Trophoblast cell (in vitro differentiated cells and primary cell): Measurements from ENCODE around the gene PROCR.

Experiments used
- DNase-seq, 2 donors: peaks; one replicate each; pipeline ENCODE4 v3.0.0-alpha.2; 2016
- H2AFZ ChIP-seq: 2 replicates; pipeline ENCODE4 v1.6.1; 2013; ENCODE audit warnings: low read length, moderate library complexity, mild to moderate bottlenecking; ENCODE audit not compliant: insufficient read depth, poor library complexity
- H2AK5ac ChIP-seq: 2 replicates; pipeline ENCODE4 v1.6.1; 2013; ENCODE audit warnings: mild to moderate bottlenecking, low read length
- H2BK120ac ChIP-seq: 2 replicates; pipeline ENCODE4 v1.6.1; 2013; ENCODE audit warnings: low read length, mild to moderate bottlenecking, moderate library complexity; ENCODE audit not compliant: insufficient read depth, poor library complexity
- H2BK12ac ChIP-seq: 2 replicates; pipeline ENCODE4 v1.6.1; 2013; ENCODE audit warnings: mild to moderate bottlenecking, low read length, moderate library complexity
- H2BK5ac ChIP-seq: 2 replicates; pipeline ENCODE4 v1.6.1; 2013; ENCODE audit warnings: low read length, low read depth, moderate library complexity, mild to moderate bottlenecking; ENCODE audit not compliant: poor library complexity
- H3K14ac ChIP-seq: 2 replicates; pipeline ENCODE4 v1.6.1; 2013; ENCODE audit warnings: mild to moderate bottlenecking, low read length
- H3K18ac ChIP-seq: 2 replicates; pipeline ENCODE4 v1.6.1; 2013; ENCODE audit warnings: mild to moderate bottlenecking, low read length
- H3K23ac ChIP-seq: 2 replicates; pipeline ENCODE4 v1.6.1; 2013; ENCODE audit warnings: low read length
- H3K27ac ChIP-seq: 2 replicates; pipeline ENCODE4 v1.5.1; 2013; ENCODE audit warnings: low read depth, mild to moderate bottlenecking, inconsistent platforms, low read length, moderate library complexity
- H3K27me3 ChIP-seq: 2 replicates; pipeline ENCODE4 v1.6.1; 2013; ENCODE audit warnings: inconsistent platforms, mild to moderate bottlenecking, low read length, moderate library complexity; ENCODE audit not compliant: insufficient read depth
- H3K36me3 ChIP-seq, 2 experiments: 1 replicate in 1 of 2; 2 replicates in 1 of 2; pipeline ENCODE4 v1.6.1; 2013; ENCODE audit warnings: low read length in 2 of 2, mild to moderate bottlenecking in 2 of 2, moderate library complexity in 1 of 2; ENCODE audit not compliant: insufficient read depth in 2 of 2, control insufficient read depth in 1 of 2
- H3K4ac ChIP-seq: 2 replicates; pipeline ENCODE4 v1.6.1; 2013; ENCODE audit warnings: low read depth, mild to moderate bottlenecking, low read length, moderate library complexity
- H3K4me1 ChIP-seq, 2 experiments: 1 replicate in 1 of 2; 2 replicates in 1 of 2; pipeline ENCODE4 v1.6.1; 2013; ENCODE audit warnings: low read length in 2 of 2, mild to moderate bottlenecking in 2 of 2, moderate library complexity in 1 of 2; ENCODE audit not compliant: insufficient read depth in 2 of 2, control insufficient read depth in 1 of 2
- H3K4me2 ChIP-seq: 2 replicates; pipeline ENCODE4 v1.6.1; 2013; ENCODE audit warnings: inconsistent platforms, mild to moderate bottlenecking, low read length, moderate library complexity
- H3K4me3 ChIP-seq: 2 replicates; pipeline ENCODE4 v1.5.1; 2013; ENCODE audit warnings: mild to moderate bottlenecking, low read depth, low read length, inconsistent platforms
- H3K79me1 ChIP-seq: one replicate; pipeline ENCODE4 v1.6.1; 2013; ENCODE audit warnings: low read length
- H3K79me2 ChIP-seq: 2 replicates; pipeline ENCODE4 v1.6.1; 2013; ENCODE audit warnings: low read length, mild to moderate bottlenecking; ENCODE audit not compliant: control insufficient read depth, insufficient read depth, poor library complexity
- H3K9ac ChIP-seq: 2 replicates; pipeline ENCODE4 v1.6.1; 2013; ENCODE audit warnings: mild to moderate bottlenecking, low read length
- H3K9me3 ChIP-seq: 2 replicates; pipeline ENCODE4 v1.6.1; 2013; ENCODE audit warnings: low read depth, mild to moderate bottlenecking, control low read depth, inconsistent platforms, low read length; ENCODE audit not compliant: insufficient read depth
- H4K12ac ChIP-seq: 2 replicates; pipeline ENCODE4 v1.6.1; 2013; ENCODE audit warnings: low read depth, mild to moderate bottlenecking, low read length, moderate library complexity
- H4K8ac ChIP-seq: 2 replicates; pipeline ENCODE4 v1.6.1; 2013; ENCODE audit warnings: low read depth, mild to moderate bottlenecking, low read length, moderate library complexity
- H4K91ac ChIP-seq: one replicate; pipeline ENCODE4 v1.6.1; 2013; ENCODE audit warnings: low read depth, mild to moderate bottlenecking, low read length, moderate library complexity
- WGBS: extraction: QIAGEN DNeasy Blood & Tissue Kit; methylation state at CpG from one replicate; pipeline ENCODE4 v1.1.7; 2013; ENCODE audit warnings: missing lambda C conversion rate; ENCODE audit not compliant: insufficient read length, insufficient coverage; ENCODE audit errors: extremely low coverage; 5-methylcytosine and 5-hydroxymethylcytosine counted together

Gene PROCR

DNA sequence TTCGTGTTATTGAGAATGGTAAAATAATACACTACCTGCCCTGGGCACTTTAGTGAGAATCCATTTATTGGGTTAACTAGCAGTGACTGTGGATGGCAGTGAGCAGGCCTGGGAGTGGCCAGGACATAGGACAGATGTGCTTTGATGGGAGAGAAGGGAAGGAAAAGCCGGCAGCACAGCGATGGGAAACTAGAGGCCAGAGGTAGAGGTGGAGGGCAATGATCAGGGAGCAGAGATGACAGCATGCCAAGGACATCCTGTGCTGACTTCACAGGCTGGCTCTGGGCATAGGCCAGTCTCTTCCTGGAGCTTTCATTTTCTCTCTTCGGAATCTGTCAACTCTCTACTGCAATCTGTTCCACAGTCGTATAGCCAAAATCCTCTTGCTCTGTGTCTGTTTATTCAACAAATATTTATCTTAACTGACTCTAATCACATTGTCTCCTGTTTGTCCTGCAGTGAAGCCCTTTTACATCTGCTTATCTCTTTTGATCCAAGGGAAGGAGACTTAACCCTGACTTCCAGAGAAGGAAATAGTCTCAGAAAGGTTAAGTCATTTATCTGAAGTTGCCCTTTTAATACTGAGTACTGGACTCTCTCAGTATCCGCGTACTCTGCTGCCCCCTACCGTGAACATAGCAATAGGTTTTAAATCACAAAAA is 36.2 kb downstream of the PROCR start:
- no peaks in the 10 kb centered on the region for H3K9me3 ChIP-seq
- H3K36me3 ChIP-seq: no peaks in the 10 kb centered on the region
- H3K9ac ChIP-seq: no peak overlapping the region
- peaks cover 3% of the 10 kb centered on the region for H3K79me1 ChIP-seq
- no CpG with 5 or more reads among the region's 8 CpGs for WGBS
- no peak overlapping the region for H3K4me3 ChIP-seq
- no peak overlapping the region for H3K27ac ChIP-seq
- H3K23ac ChIP-seq: no peak overlapping the region
- H2BK120ac ChIP-seq: peak overlapping the region; percentile 36
- DNase-seq: peak; percentile 70 to 93
- H3K4me2 ChIP-seq: no peak overlapping the region
- H4K8ac ChIP-seq: no peak overlapping the region
- H2BK5ac ChIP-seq: no peak overlapping the region
- no peak overlapping the region for H3K14ac ChIP-seq
- peak overlapping the region; percentile 41 for H2BK12ac ChIP-seq
- H3K27me3 ChIP-seq: no peaks in the 10 kb centered on the region
- H4K12ac ChIP-seq: no peak overlapping the region
- H2AFZ ChIP-seq: no peak overlapping the region
- H3K79me2 ChIP-seq: no peaks in the 10 kb centered on the region
- peak overlapping the region; percentile 64 for H2AK5ac ChIP-seq
- H3K4me1 ChIP-seq: no peaks in the 10 kb centered on the region
- H4K91ac ChIP-seq: no peak overlapping the region
- no peak overlapping the region for H3K4ac ChIP-seq
- H3K18ac ChIP-seq: no peak overlapping the region

GRCh38 chr20:35215066-35215956 is 43.4 kb downstream of the PROCR start:
- Histone ChIP-seq H3K79me2 (no peaks in the 10 kb centered on the region), H3K23ac (no peak overlapping the region), H3K27me3 (no peaks in the 10 kb centered on the region), H2BK12ac (no peak overlapping the region), H3K4me2 (no peak overlapping the region), H4K8ac (no peak overlapping the region), H2AK5ac (no peak overlapping the region), H3K79me1 (no peaks in the 10 kb centered on the region), H3K4me1 (peaks cover 0 to 3% of the 10 kb centered on the region in 2 experiments), H3K14ac (no peak overlapping the region), H3K4ac (no peak overlapping the region), H3K4me3 (no peak overlapping the region), H4K12ac (no peak overlapping the region), H3K27ac (no peak overlapping the region), H3K9ac (no peak overlapping the region), H2BK5ac (no peak overlapping the region), H3K9me3 (peaks cover 3% of the 10 kb centered on the region), H3K18ac (no peak overlapping the region), H2AFZ (no peak overlapping the region), H2BK120ac (no peak overlapping the region), H3K36me3 (no peaks in the 10 kb centered on the region), H4K91ac (no peak overlapping the region)
- DNase-seq: no peak
- no CpG with 5 or more reads among the region's 12 CpGs for WGBS

DNA sequence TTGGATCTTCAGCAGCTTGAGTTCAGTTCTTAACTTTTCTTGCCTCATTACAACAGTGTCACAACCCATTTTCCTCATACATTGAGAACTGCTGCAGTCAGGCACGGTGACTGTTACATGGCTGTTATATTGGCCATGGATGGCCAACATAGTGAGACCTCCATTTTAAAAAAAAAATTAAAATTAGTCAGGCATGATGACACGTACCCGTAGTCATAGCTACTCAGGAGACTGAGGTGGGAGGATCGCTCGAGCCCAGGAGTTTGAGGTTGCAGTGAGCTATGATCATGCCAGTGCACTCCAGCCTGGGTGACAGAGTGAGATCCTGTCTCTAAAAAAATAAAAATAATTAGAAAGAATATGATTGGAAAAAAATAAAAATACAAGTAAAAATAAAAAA is 44.7 kb downstream of the PROCR start:
- H3K4me3 ChIP-seq: no peak overlapping the region
- H3K4ac ChIP-seq: no peak overlapping the region
- peaks cover 0 to 3% of the 10 kb centered on the region in 2 experiments for H3K4me1 ChIP-seq
- H3K27me3 ChIP-seq: no peaks in the 10 kb centered on the region
- no peak overlapping the region for H4K91ac ChIP-seq
- H3K36me3 ChIP-seq: no peaks in the 10 kb centered on the region
- no peak overlapping the region for H4K12ac ChIP-seq
- no peak overlapping the region for H2BK12ac ChIP-seq
- H3K18ac ChIP-seq: no peak overlapping the region
- no peak overlapping the region for H3K9ac ChIP-seq
- DNase-seq: no peak
- no peak overlapping the region for H3K27ac ChIP-seq
- no peaks in the 10 kb centered on the region for H3K79me2 ChIP-seq
- H2BK5ac ChIP-seq: no peak overlapping the region
- no peak overlapping the region for H2BK120ac ChIP-seq
- H3K23ac ChIP-seq: no peak overlapping the region
- H2AFZ ChIP-seq: no peak overlapping the region
- peaks cover 3% of the 10 kb centered on the region for H3K9me3 ChIP-seq
- H4K8ac ChIP-seq: no peak overlapping the region
- no peak overlapping the region for H3K4me2 ChIP-seq
- H2AK5ac ChIP-seq: no peak overlapping the region
- no peak overlapping the region for H3K14ac ChIP-seq
- WGBS: no CpG with 5 or more reads among the region's 5 CpGs
- no peaks in the 10 kb centered on the region for H3K79me1 ChIP-seq

GRCh38 chr20:35223941-35224340 is 52.1 kb downstream of the PROCR start:
- Histone ChIP-seq H3K79me1 (no peaks in the 10 kb centered on the region), H4K91ac (no peak overlapping the region), H3K27me3 (peaks cover 14% of the 10 kb centered on the region)

More at GRCh38 chr20:35223941-35224340, 52.1 kb downstream of the PROCR start:
- Histone ChIP-seq H2BK12ac (no peak overlapping the region), H4K8ac (no peak overlapping the region), H3K23ac (no peak overlapping the region), H3K4me1 (peaks cover 5 to 9% of the 10 kb centered on the region in 2 experiments), H3K9ac (no peak overlapping the region), H3K36me3 (no peaks in the 10 kb centered on the region), H2BK120ac (no peak overlapping the region), H3K4me2 (no peak overlapping the region), H2BK5ac (no peak overlapping the region), H3K4ac (no peak overlapping the region), H3K27ac (no peak overlapping the region), H3K18ac (no peak overlapping the region), H3K14ac (no peak overlapping the region), H2AK5ac (no peak overlapping the region), H3K4me3 (no peak overlapping the region), H3K79me2 (no peaks in the 10 kb centered on the region), H2AFZ (no peak overlapping the region), H4K12ac (no peak overlapping the region), H3K9me3 (no peaks in the 10 kb centered on the region)
- no CpG with 5 or more reads among the region's 5 CpGs for WGBS
- DNase-seq: no peak
